ENCODE data around the gene CAPZA2.

CAPZA2 gene

DNA sequence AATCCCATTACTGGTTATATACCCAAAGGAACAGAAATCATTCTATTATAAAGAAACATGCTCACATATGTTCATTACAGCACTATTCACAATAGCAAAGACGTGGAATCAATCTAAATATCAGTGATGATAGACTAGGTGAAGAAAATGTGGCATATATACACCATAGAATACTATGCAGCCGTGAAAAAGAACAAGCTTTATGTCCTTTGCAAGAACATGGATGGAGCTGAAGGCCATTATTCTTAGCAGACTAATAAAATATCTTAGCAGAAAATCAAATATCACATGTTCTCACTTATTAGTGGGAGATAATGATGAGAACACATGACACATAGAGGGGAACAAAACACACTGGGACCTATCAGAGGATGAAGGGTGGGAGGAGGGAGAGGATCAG lies 38.8 kb downstream of the CAPZA2 start:
- H3K4me3 ChIP-seq (ENCODE audit: low read length): no peak overlapping the region
- H3K27me3 ChIP-seq (ENCODE audit: control insufficient read depth, insufficient read depth, low read length): no peaks in the 10 kb centered on the region
- no peak overlapping the region for H3K27ac ChIP-seq (ENCODE audit: low read depth, low read length)
- H3K36me3 ChIP-seq (ENCODE audit: control insufficient read depth, insufficient read depth, low read length): no peaks in the 10 kb centered on the region
- no peak overlapping the region for H3K9ac ChIP-seq (ENCODE audit: low read length)
- H3K4me1 ChIP-seq (ENCODE audit: control insufficient read depth, insufficient read depth, low read length): peaks cover 2% of the 10 kb centered on the region

DNA sequence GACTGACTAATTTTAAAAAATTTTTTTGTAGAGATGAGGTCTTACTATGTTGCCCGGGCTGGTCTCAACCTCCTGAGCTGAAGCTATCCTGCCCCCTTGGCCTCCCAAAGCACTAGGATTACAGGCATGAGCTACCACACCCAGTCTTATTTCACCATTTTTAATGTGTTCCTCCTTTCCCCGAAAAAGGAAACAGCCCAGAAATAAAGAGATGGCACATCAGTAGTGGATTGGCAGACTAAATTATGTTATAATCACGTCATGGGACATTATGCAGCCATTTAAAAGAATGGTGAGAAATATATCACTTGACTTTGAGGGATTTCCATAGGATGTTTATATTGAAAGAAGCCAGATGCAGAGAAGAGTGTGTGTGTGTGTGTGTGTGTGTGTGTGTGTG lies 40.5 kb downstream of the CAPZA2 start:
- no peaks in the 10 kb centered on the region for H3K4me1 ChIP-seq (ENCODE audit: control insufficient read depth, insufficient read depth, low read length)
- H3K27me3 ChIP-seq (ENCODE audit: control insufficient read depth, insufficient read depth, low read length): no peaks in the 10 kb centered on the region
- H3K36me3 ChIP-seq (ENCODE audit: control insufficient read depth, insufficient read depth, low read length): peaks cover 3% of the 10 kb centered on the region
- no peak overlapping the region for H3K9ac ChIP-seq (ENCODE audit: low read length)
- no peak overlapping the region for H3K27ac ChIP-seq (ENCODE audit: low read depth, low read length)
- no peak overlapping the region for H3K4me3 ChIP-seq (ENCODE audit: low read length)

DNA sequence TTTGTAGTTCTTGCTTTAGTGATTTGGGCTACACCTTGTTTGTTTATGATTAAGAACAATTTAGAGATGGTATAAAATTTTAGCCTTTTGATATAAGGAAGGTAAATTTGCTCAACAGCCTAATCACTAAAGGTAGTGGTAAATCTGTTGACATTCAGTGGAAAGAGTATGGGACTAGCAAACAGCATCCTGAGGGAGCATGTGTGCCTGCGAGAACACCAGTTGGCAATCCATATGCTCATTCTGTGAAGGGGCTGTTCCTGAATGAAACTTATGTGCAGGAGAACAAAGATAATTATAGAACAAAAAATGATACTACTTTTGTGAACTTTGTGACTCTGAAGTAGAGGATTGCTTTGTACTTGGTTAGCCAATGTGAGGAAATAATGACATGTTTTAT lies 44.0 kb downstream of the CAPZA2 start:
- Histone ChIP-seq H3K9ac (ENCODE audit: low read length) (no peak overlapping the region), H3K4me3 (ENCODE audit: low read length) (no peak overlapping the region), H3K4me1 (ENCODE audit: control insufficient read depth, insufficient read depth, low read length) (no peaks in the 10 kb centered on the region), H3K27me3 (ENCODE audit: control insufficient read depth, insufficient read depth, low read length) (no peaks in the 10 kb centered on the region), H3K27ac (ENCODE audit: low read depth, low read length) (no peak overlapping the region), H3K36me3 (ENCODE audit: control insufficient read depth, insufficient read depth, low read length) (peaks cover 3% of the 10 kb centered on the region)

DNA sequence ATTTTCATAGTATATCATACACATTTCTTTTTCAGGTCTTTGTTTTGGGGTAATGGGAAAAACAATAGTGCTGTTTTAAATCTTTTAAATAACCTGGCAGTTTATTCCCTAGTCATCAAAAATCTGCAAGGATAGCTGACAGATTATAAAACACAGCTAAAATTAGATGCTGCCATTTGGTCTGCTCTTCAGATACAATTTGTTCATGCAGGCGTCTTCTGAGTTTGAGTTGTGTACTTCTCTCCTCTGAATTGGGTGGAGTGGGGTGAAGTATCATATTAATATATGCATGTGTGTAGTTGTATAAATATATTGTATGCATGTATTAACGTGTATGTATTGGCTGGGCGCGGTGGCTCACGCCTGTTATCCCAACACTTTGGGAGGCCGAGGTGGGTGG lies 48.0 kb downstream of the CAPZA2 start:
- no peaks in the 10 kb centered on the region for H3K4me1 ChIP-seq (ENCODE audit: control insufficient read depth, insufficient read depth, low read length)

DNA sequence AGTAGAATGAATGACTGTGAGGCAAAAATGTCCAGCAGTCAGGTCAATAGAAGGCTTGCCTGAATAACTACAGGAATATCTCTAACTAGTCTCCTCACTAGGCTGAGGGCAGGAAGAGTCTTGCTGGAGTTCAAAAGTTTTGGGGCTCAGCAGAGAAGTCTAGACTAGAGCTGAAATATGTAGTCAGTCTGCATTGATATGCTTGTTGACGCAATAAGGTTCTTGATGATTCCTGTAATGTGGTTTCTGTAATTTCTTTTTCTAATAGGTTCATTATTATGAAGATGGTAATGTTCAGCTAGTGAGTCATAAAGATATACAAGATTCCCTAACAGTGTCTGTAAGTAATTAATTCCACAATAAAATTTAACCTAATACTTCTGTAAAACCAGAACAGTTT lies 49.4 kb downstream of the CAPZA2 start:
- Histone ChIP-seq H3K4me3 (ENCODE audit: low read length) (no peak overlapping the region), H3K27ac (ENCODE audit: low read depth, low read length) (no peak overlapping the region), H3K9ac (ENCODE audit: low read length) (no peak overlapping the region), H3K4me1 (ENCODE audit: control insufficient read depth, insufficient read depth, low read length) (no peaks in the 10 kb centered on the region), H3K36me3 (ENCODE audit: control insufficient read depth, insufficient read depth, low read length) (peaks cover 4% of the 10 kb centered on the region), H3K27me3 (ENCODE audit: control insufficient read depth, insufficient read depth, low read length) (no peaks in the 10 kb centered on the region)

More for the DNA sequence above, 48.0 kb downstream of the CAPZA2 start:
- H3K36me3 ChIP-seq (ENCODE audit: control insufficient read depth, insufficient read depth, low read length): peaks cover 6% of the 10 kb centered on the region
- no peak overlapping the region for H3K27ac ChIP-seq (ENCODE audit: low read depth, low read length)
- no peak overlapping the region for H3K4me3 ChIP-seq (ENCODE audit: low read length)
- H3K27me3 ChIP-seq (ENCODE audit: control insufficient read depth, insufficient read depth, low read length): no peaks in the 10 kb centered on the region
- H3K9ac ChIP-seq (ENCODE audit: low read length): no peak overlapping the region

DNA sequence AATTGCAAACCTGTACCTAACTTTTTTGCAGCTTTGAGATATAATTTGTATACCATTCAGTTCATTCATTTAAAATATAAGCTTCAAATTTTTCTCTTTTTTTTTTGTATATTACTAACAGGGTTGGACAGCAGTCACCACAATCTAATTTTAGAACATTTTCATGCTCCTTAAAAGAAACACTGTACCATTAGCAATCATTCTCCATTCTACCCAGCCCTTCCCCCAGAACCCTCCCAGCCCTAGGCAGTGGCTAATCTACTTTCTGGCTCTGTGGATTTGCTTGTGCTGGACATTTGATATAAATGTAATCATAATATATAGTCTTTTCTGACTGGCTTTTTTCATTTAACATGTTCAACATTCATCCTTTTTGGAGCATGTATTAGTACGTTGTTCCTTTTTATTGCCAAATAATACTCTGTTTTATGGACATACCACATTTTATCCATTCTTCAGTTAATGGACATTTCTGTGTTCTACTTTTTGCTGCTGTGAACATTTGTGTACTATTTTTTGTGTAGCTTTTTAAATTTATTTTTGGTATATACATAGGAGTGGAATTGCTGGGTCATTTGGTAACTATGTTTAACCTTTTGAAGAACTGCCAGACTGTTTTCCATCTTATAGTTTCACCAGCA lies 50.0 kb downstream of the CAPZA2 start:
- Histone ChIP-seq H3K36me3 (ENCODE audit: control insufficient read depth, insufficient read depth, low read length) (peaks cover 4% of the 10 kb centered on the region), H3K27ac (ENCODE audit: low read depth, low read length) (no peak overlapping the region), H3K4me3 (ENCODE audit: low read length) (no peak overlapping the region), H3K9ac (ENCODE audit: low read length) (no peak overlapping the region), H3K4me1 (ENCODE audit: control insufficient read depth, insufficient read depth, low read length) (no peaks in the 10 kb centered on the region), H3K27me3 (ENCODE audit: control insufficient read depth, insufficient read depth, low read length) (no peaks in the 10 kb centered on the region)

DNA sequence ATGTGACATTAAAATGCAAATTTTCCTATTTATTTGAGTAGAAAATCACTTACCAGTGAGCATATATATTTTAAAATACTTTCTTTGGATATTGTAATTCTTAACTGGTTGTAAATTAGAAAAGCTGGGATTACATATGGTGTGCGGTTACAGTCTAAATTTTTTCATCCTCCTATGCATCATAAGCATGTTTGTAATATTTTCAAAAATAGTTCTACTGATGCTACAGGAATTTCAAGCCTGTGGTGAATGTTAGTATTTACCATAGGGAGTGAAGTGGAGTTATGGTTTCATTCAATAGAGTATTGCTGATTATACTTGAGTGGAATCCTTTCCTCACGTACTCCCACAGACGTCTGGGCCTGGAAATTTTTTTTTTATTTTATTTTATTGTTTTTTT lies 56.3 kb downstream of the CAPZA2 start:
- Histone ChIP-seq H3K4me1 (ENCODE audit: control insufficient read depth, insufficient read depth, low read length) (no peaks in the 10 kb centered on the region), H3K27me3 (ENCODE audit: control insufficient read depth, insufficient read depth, low read length) (no peaks in the 10 kb centered on the region), H3K9ac (ENCODE audit: low read length) (no peak overlapping the region), H3K36me3 (ENCODE audit: control insufficient read depth, insufficient read depth, low read length) (peaks cover 10% of the 10 kb centered on the region), H3K4me3 (ENCODE audit: low read length) (no peak overlapping the region), H3K27ac (ENCODE audit: low read depth, low read length) (no peak overlapping the region)

DNA sequence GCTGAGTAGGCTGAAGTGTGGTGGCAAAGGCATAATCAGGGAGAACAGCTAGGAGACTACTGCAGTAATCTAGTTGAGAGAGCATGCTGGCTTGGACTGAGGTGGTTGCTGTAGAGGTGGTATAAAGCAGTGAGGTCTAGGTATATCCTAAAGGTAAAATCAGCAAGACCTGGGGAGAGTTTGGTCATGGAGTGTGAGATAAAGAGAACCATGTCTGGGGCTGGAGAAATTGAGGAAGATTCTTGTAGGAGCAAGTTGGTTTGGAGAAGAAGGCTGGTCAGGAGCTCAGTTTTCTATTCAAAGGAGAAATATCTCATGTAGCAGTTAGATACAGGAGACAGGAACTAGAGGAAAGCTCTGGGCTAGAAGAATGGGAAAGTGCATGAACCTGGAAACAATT lies 58.0 kb downstream of the CAPZA2 start:
- Histone ChIP-seq H3K4me1 (ENCODE audit: control insufficient read depth, insufficient read depth, low read length) (no peaks in the 10 kb centered on the region), H3K27ac (ENCODE audit: low read depth, low read length) (no peak overlapping the region), H3K4me3 (ENCODE audit: low read length) (no peak overlapping the region), H3K36me3 (ENCODE audit: control insufficient read depth, insufficient read depth, low read length) (peaks cover 7% of the 10 kb centered on the region), H3K9ac (ENCODE audit: low read length) (no peak overlapping the region), H3K27me3 (ENCODE audit: control insufficient read depth, insufficient read depth, low read length) (no peaks in the 10 kb centered on the region)

DNA sequence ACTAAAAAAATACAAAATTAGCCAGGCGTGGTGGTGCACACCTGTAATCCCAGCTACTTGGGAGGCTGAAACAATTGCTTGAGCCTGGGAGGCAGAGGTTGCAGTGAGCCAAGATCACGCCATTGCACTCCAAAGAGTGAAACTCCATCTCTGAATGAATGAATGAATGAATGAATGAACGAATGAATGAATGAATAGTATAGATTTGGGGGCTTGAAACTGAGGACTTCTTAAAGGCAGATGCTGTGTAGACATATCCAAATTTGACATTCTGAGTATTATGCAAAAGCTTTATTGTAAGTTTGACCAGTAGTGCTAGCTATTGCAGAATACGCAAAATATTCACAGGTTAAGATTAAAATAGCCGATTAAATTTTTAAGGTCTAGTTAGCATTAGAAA lies 60.2 kb downstream of the CAPZA2 start:
- Histone ChIP-seq H3K36me3 (ENCODE audit: control insufficient read depth, insufficient read depth, low read length) (peaks cover 5% of the 10 kb centered on the region), H3K4me1 (ENCODE audit: control insufficient read depth, insufficient read depth, low read length) (no peaks in the 10 kb centered on the region), H3K27me3 (ENCODE audit: control insufficient read depth, insufficient read depth, low read length) (no peaks in the 10 kb centered on the region), H3K4me3 (ENCODE audit: low read length) (no peak overlapping the region), H3K9ac (ENCODE audit: low read length) (no peak overlapping the region), H3K27ac (ENCODE audit: low read depth, low read length) (no peak overlapping the region)

DNA sequence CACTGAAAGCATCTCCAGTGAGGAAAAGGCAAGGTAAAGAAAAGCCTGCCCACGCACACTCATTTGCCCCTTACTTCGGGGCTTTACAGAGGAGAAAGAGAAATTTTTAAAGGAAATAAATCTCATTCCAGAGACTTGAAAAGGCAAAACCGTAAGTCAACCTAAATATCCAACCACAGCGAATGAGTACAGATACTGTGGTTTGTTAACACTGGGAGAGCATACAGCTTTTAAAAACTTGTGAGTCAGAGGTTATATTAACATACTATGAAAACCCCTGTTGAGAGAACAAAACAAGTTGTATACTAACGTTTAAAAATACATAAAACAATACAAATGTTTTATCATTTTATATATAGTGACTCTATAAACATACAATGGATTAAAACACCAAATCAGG lies 62.4 kb downstream of the CAPZA2 start:
- no peak overlapping the region for H3K9ac ChIP-seq (ENCODE audit: low read length)
- H3K36me3 ChIP-seq (ENCODE audit: control insufficient read depth, insufficient read depth, low read length): no peaks in the 10 kb centered on the region
- no peak overlapping the region for H3K27ac ChIP-seq (ENCODE audit: low read depth, low read length)
- H3K4me1 ChIP-seq (ENCODE audit: control insufficient read depth, insufficient read depth, low read length): no peaks in the 10 kb centered on the region
- H3K27me3 ChIP-seq (ENCODE audit: control insufficient read depth, insufficient read depth, low read length): no peaks in the 10 kb centered on the region
- no peak overlapping the region for H3K4me3 ChIP-seq (ENCODE audit: low read length)

DNA sequence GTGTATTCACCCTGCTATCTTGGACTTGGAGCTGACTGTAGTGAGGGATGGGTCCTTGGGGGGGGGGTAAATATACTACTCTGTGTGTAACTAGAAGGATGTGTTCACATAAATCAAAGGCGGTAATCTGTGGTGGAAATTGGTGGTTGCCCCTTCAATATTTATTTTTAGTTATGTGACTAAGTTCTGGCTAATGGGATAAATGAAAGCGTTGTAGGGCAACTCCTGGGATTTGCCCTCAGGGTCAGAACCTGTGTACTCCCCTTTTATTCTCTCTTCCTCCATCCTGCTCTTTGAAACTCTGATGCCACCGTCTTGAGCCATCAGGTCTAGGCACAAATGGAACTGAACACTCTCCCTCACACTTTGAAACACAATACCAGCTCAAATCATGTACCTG lies 66.6 kb downstream of the CAPZA2 start:
- no peaks in the 10 kb centered on the region for H3K27me3 ChIP-seq (ENCODE audit: control insufficient read depth, insufficient read depth, low read length)
- H3K27ac ChIP-seq (ENCODE audit: low read depth, low read length): no peak overlapping the region
- no peaks in the 10 kb centered on the region for H3K36me3 ChIP-seq (ENCODE audit: control insufficient read depth, insufficient read depth, low read length)
- no peak overlapping the region for H3K9ac ChIP-seq (ENCODE audit: low read length)
- H3K4me3 ChIP-seq (ENCODE audit: low read length): no peak overlapping the region
- no peaks in the 10 kb centered on the region for H3K4me1 ChIP-seq (ENCODE audit: control insufficient read depth, insufficient read depth, low read length)

DNA sequence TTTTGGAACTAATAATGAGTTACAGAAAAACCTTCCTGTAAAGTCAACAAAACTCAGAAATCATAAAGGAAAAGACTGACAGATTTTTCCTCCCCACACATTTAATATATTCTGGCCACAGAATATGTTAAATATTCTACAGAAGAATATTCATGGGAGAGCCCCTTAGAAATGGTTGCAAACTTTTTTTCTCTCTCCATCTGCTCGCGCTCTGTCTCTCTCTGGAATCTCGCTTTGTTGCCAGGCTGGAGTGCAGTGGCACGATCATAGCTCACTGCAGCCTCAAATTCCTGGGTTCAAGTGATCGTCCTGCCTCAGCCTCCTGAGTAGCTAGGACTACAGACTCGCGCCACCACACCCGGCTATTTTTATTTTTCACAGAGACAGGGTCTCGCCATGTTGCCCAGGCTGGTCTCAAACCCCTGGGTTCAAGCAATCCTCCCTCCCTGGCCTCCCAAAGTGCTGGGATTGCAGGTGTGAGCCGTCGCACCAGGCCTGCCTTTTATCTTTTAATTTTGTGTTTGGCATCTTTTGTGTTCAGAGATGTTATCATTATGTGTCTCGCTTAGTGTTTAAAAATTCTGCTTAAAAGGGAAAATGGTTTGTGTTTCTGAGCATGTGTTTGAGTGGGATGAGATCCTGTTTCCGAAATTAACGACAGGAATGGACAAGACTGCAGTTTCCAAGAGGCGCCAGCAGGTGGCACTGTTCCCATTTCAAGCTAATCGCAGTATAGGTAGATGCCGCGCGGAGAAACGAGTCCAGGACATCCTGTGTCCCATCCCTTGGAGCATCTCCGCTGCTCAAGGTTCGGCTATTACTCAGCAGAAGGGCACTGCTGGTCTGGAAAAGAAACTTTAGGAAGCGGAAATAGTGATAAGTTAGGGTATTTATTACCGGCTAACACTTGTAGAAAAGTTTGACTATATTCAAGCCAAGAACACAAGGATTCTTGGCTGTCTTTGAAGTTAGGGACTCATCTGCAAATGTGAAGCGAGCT lies 67.8 kb downstream of the CAPZA2 start:
- Histone ChIP-seq H3K27ac (ENCODE audit: low read depth, low read length) (no peak overlapping the region), H3K27me3 (ENCODE audit: control insufficient read depth, insufficient read depth, low read length) (no peaks in the 10 kb centered on the region), H3K4me3 (ENCODE audit: low read length) (no peak overlapping the region), H3K36me3 (ENCODE audit: control insufficient read depth, insufficient read depth, low read length) (no peaks in the 10 kb centered on the region), H3K9ac (ENCODE audit: low read length) (no peak overlapping the region), H3K4me1 (ENCODE audit: control insufficient read depth, insufficient read depth, low read length) (no peaks in the 10 kb centered on the region)

DNA sequence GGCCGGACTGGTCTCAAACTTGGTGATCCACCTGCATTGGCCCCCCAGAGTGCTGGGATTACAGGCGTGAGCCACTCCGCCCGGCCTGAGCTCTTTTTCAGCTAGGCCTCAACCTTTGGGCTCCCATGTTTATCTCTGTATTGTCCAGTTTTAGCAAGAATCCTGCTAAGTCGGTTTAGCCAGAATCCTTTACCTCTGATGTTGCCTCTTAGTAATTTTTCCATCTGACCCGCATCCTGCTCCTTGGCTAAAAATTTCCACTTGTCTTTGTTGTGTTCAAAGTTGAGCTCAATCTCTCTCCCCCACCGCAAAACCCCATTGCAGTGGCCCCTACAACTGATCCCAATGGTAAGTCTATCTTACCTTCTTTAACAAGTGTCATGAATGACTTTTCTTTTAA lies 70.2 kb downstream of the CAPZA2 start:
- Histone ChIP-seq H3K27ac (ENCODE audit: low read depth, low read length) (no peak overlapping the region), H3K36me3 (ENCODE audit: control insufficient read depth, insufficient read depth, low read length) (no peaks in the 10 kb centered on the region), H3K27me3 (ENCODE audit: control insufficient read depth, insufficient read depth, low read length) (no peaks in the 10 kb centered on the region), H3K9ac (ENCODE audit: low read length) (no peak overlapping the region), H3K4me3 (ENCODE audit: low read length) (no peak overlapping the region), H3K4me1 (ENCODE audit: control insufficient read depth, insufficient read depth, low read length) (no peaks in the 10 kb centered on the region)

Measured in rectal smooth muscle tissue (tissue), 1 donor.